Measurements from ENCODE around the gene ABHD17C.
"Not testable (repeated sequence)": the region's sequence is repeated elsewhere in the genome, so short reads cannot be mapped to it uniquely, and the experiment has no call there.

ABHD17C gene

DNA sequence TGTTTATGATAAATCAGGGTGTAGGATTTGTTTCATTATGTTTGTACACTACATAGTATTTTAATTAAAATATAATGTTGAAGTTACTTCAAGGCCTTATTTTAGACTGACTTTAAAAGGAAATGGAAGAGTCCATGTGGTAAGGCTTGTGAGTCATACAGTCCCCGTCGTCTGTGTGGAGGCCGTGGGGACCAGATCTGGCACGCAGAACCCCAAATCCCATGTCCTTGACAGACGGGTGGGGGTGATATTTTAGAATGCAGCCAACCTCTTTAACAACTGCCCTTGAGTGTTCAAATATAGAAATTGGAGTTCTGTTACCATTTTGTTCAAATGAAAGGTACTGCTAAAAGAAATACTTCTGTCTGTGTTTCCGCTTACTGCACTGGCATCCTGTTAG is 35.8 kb downstream of the ABHD17C start:
- DNase-seq (ENCODE audit: low read depth in 3 of 3), result no peak

DNA sequence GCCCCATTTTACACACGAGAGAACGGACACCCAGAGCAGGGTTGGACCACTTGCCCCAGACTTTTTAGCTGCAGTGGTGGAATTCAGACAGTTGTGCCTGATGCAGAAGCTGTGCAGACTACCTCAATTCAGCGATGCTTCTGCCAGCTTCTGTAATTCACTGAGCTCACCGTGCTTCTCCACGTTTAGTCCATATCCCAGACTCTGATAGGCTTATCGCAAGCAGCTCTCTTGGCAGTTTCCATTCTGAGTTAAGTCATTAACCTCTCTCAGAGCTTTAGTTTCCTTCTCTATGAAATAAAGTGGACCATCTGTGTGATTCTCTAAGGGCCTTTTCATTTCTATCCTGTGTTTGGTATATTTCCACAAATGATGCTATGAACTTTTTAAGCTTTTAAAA is 37.1 kb downstream of the ABHD17C start:
- no peak for DNase-seq (ENCODE audit: low read depth in 3 of 3)

- no peak for DNase-seq (ENCODE audit: low read depth in 3 of 3)
Observed at GRCh38 chr15:80732818-80733217, 37.7 kb downstream of the ABHD17C start.

DNA sequence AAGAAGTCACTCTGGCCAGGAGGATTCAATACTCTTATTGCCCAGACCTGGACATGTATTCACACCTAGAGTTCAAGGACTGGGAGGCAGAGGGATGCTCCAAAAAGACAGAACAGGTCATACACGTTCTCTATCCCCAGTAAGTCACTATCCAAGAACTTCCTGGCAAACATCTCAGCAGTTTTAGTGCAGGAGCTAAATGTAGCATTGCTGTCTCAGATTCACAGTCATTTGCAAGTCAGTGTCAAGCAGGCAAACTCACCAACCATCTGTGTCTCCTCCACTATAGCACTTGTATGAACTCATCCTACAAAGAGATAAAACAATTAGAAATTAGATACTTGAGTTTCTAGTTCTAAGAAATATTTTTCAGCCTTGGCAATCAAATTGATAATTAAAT is 38.4 kb downstream of the ABHD17C start:
- DNase-seq (ENCODE audit: low read depth in 3 of 3), result no peak

DNA sequence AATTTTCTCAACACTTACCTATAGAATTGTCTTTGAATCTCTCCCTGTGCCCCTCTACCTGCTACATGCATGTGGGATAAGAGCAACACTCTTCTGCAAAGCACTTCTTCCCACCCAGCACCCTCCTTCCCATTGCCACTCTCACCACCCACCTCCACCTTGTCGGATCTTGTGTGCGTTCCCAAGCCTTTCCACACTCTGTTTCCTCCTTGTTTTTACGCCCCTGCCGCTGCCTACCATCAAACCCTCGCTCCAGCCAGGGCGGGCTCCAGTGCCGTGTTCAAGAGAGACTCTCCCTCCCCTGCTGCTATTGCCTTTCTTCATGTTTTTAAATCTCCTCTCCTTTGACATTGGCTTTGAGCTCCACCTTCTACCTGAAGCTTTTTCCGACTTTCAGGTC is 40.2 kb downstream of the ABHD17C start:
- DNase-seq (ENCODE audit: low read depth in 3 of 3), result no peak

GRCh38 chr15:80736560-80736959 is 41.5 kb downstream of the ABHD17C start:
- DNase-seq (ENCODE audit: low read depth in 3 of 3), result no peak

DNA sequence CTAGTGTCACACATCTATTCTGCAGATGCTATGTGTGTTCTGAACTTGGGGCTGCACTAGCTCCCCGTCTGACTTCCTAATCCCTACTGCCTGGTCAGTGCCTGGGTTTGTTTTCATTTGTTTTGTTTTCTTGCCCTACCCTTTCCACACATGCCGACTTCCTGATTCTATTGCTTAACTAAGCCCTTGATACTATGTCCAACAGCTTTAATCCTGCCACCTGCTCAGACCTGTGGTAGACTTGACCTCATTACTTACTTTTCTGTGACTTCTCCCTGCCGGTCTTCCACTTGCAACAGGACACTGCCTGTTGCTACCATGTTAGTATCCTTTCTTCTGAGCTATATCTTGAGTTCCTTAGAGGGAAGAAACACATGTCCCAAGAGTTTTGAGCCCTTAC is 44.8 kb downstream of the ABHD17C start:
- no peak for DNase-seq (ENCODE audit: low read depth in 3 of 3)

DNA sequence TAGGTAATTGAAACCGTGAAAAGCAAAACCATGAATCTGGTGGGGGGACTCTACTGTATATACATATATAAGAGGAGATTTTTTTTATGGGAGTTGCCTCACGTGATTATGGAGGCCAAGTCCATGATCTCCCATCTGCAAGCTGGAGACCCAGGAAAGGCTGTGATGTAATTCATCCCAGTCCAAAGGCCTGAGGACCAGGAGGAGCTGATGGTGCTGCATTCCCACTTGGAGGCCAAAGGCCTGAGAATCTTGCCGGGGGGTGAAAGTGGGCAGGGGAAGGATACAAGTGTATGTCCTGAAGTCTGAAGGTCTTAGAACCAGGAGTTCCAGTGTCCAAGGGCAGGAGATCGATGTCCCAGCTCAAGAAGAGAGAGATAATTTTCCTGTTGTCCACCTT is 47.0 kb downstream of the ABHD17C start:
- DNase-seq (ENCODE audit: low read depth in 3 of 3), result no peak

DNA sequence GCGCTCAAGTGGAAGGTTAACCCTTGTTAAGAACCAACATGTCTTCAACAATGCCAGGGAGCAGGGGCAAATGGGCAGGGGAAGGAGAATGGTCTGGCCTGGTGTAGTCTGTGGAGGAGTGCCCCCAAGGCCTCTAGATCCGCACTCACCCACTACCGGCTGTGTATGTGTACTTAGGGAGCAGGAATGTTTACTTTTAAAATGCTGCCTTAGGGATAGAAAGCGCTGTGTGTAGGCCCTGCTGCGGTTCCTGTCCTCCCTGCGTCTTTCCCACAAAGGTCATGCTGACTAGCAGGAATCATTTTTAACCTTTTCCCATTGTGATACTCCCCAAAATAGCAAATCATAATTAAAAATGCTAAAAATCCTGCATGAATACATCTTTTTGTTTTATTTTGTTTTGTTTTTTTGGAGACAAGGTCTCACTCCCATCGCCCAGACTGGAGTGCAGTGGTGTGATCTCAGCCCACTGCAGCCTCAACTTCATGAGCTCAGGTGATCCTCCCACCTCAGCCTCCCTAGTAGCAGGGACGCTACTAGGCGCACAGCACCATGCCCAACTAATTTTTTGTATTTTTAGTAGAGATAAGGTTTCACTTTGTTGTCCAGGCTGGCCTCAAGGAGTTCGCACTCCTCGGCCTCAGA is 48.2 kb downstream of the ABHD17C start:
- no peak for DNase-seq (ENCODE audit: low read depth in 3 of 3)

- no peak for DNase-seq (ENCODE audit: low read depth in 3 of 3)
Observed at GRCh38 chr15:80744415-80744814, 49.3 kb downstream of the ABHD17C start.

DNA sequence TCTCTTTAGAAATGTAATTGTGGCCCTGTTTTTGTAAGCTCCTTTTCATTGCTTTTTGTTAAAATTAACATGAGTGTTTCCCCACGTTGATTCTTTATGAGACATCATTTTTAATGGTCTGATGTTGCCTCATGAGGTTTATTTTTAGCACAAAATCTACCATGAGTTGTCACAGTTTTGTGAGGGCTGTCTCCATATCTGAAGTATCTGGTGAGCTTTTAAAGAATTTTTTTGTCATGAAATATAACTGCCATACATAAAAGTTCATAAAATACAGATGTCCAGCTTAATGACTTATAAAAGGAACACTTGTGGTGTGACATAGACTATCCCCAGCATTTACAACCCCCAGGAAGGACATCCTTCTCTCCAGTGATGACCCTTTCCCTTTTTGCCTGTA is 49.7 kb downstream of the ABHD17C start:
- no peak for DNase-seq (ENCODE audit: low read depth in 3 of 3)

- DNase-seq (ENCODE audit: low read depth in 3 of 3), result no peak
Observed at GRCh38 chr15:80745888-80746287, 50.8 kb downstream of the ABHD17C start.

GRCh38 chr15:80747317-80748053 is 52.4 kb downstream of the ABHD17C start:
- DNase-seq (ENCODE audit: low read depth in 3 of 3), result no peak

DNA sequence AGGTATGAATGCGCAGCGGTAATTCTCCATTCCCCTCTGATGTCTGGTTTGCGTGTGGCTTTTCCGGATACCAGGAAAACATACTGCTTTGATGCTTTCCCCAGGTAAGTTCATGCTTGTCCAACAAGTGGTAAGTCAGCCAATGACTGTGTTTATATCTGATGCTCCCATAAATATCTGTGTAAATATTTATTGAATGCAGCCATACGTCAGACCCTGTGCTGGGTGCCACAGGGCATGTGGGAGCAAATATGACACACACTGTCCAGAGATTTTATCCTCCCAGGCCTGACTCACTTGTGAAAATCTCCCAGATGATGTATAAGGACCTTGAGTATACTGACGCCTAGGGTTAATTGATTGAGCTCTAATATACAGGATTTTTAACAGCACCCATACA is 54.5 kb downstream of the ABHD17C start:
- no peak for DNase-seq (ENCODE audit: low read depth in 3 of 3)

DNA sequence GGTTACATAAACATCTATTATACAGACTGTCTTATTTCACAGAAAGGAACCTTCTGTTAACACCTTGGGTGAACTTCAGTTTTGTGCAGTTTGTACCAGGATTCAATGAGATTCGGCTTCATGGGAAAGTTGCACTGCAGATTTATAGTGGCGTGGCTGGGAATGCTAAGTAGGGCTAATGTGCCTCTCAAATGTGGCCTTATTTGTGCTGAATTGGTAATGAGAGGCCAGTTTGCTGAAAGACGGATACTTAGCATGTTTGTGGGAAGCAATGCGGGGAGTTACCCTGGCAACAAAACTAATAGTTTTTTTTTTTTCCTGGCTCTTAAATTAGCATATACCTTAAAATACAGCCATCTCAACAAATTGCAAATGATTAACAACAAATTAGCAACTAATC is 55.5 kb downstream of the ABHD17C start:
- no peak for DNase-seq (ENCODE audit: low read depth in 3 of 3)

- no peak for DNase-seq (ENCODE audit: low read depth in 3 of 3)
Observed at GRCh38 chr15:80752204-80752603, 57.1 kb downstream of the ABHD17C start.

DNA sequence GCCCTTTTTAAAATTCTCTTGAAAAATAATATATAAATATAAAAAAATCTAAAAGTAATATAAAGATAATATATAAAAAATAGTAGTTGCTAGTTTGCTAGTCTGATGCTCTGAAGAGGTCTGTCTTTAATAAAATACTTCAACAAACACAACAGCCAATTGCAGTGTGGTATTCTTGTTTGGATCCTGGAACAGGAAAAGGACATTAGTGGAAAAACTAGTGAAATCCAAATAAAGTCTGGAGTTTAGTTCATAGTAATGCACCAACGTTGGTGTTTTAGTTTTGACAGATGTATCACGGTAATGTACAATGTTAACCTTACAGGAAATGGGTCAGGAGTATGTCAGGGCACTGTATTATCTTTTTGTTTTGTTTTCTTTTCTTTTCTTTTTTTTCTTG is 58.1 kb downstream of the ABHD17C start:
- DNase-seq (ENCODE audit: low read depth in 3 of 3), result no peak

GRCh38 chr15:80754014-80754413 is 58.9 kb downstream of the ABHD17C start:
- no peak for DNase-seq (ENCODE audit: low read depth in 3 of 3)

DNA sequence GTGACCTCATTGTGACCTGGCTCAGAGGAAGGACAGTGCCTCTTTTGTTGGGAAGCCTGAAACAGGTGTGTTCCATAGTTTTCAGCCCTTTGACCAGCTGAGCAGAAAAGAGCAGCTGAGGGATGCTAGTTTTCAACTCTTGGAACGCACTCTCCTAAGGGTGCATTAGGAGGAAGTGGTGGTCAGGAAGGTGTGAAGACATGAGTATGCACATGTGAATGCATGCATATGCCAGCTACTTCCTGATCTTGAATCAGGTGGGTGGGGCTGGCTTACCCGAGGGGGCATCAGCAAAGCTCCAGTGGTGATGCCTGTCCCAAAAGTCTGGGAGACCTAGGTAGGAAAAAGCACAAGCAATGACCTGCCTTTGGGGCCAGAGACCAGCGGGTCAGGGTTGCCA is 60.8 kb downstream of the ABHD17C start:
- no peak for DNase-seq (ENCODE audit: low read depth in 3 of 3)

- DNase-seq (ENCODE audit: low read depth in 3 of 3), result no peak
Observed at GRCh38 chr15:80758130-80758745, 63.1 kb downstream of the ABHD17C start.

GRCh38 chr15:80760960-80761359 is 65.8 kb downstream of the ABHD17C start:
- no peak for DNase-seq (ENCODE audit: low read depth in 3 of 3)

- no peak for DNase-seq (ENCODE audit: low read depth in 3 of 3)
Observed at GRCh38 chr15:80761754-80762153, 66.6 kb downstream of the ABHD17C start.

DNA sequence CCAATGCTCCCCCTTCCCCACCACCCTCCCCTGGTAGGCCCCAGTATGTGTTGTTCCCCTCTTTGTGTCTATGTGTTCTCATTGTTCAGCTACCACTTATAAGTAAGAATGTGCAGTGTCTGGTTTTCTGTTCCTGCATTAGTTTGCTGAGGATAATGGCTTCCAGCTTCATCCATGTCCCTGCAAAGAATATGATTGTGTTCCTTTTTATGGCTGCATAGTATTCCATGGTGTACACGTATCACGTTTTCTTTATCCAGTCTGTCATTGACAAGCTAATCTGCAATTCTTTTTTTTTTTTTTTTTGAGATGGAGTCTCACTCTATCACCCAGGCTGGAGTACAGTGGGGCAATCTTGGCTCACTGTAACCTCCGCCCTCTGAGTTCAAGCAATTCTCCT is 68.1 kb downstream of the ABHD17C start:
- not testable (repeated sequence) for DNase-seq (ENCODE audit: low read depth in 3 of 3)
